B cell (primary cell): Measurements from ENCODE around the gene ENTHD1. TPM values are rescaled to one million over a fixed set of nuclear protein-coding genes. Genes with fewer than 3 reads are reported as not detected.

ENCODE experiments used
- ATAC-seq: fragments of 200-7000 bp; cut with Tn5 transposase; one replicate; pipeline ENCODE4 v1.10.0; 2021; ENCODE audit warnings: low read depth, mild to moderate bottlenecking, moderate number of reproducible peaks, moderate library complexity
- CTCF ChIA-PET: fragments of 350-600 bp; sonication (Branson Sonifier 250); formaldehyde crosslinking; loops from one replicate; lab custom pipeline; 2021; ENCODE audit warnings: antibody characterized with exemption, inconsistent platforms; lab: Charles Lee
- POLR2A ChIA-PET: fragments of 350-600 bp; sonication (Branson Sonifier 250); formaldehyde crosslinking; loops from one replicate; lab custom pipeline; 2021; ENCODE audit warnings: antibody characterized with exemption; lab: Charles Lee
- DNase-seq: peaks from one replicate; pipeline ENCODE4 v3.0.0; 2013
- H2AFZ ChIP-seq: 2 replicates; pipeline ENCODE4 v1.6.1; 2012; ENCODE audit warnings: mild to moderate bottlenecking, low read depth, low read length; ENCODE audit not compliant: insufficient read depth, poor library complexity, severe bottlenecking
- H3K27ac ChIP-seq, 2 donors: 1 replicate in 1 of 2; 2 replicates in 1 of 2; pipeline ENCODE4 v1.5.1; 2012 to 2013; ENCODE audit warnings: low read length in 2 of 2, mild to moderate bottlenecking in 2 of 2, moderate library complexity in 1 of 2
- H3K27me3 ChIP-seq, 4 experiments: fragments of 200-600 bp in 1 of 4; sonication (generic) in 1 of 4; replicated peaks in 1 of 4; 1 replicate in 2 of 4; 2 replicates in 2 of 4; pipeline versions ENCODE4 v1.6.1 to v1.7.0; 2013 to 2016; ENCODE audit warnings: low read length in 3 of 4, mild to moderate bottlenecking in 2 of 4, mixed read lengths in 1 of 4, moderate library complexity in 1 of 4; ENCODE audit not compliant: insufficient read depth in 4 of 4, control insufficient read depth in 3 of 4; ENCODE audit errors: control extremely low read depth in 1 of 4
- H3K36me3 ChIP-seq, 2 experiments: replicated peaks in 1 of 2; 1 replicate in 1 of 2; 2 replicates in 1 of 2; pipeline versions ENCODE4 v1.6.1 to v1.7.1; 2013; ENCODE audit warnings: low read length in 1 of 2; ENCODE audit not compliant: insufficient read depth in 2 of 2, control insufficient read depth in 1 of 2; ENCODE audit errors: control extremely low read depth in 1 of 2, extremely low read depth in 1 of 2
- H3K4me1 ChIP-seq, 2 donors: fragments of 200-600 bp in 1 of 2; sonication (generic) in 1 of 2; 1 replicate in 1 of 2; 2 replicates in 1 of 2; pipeline versions ENCODE4 v1.5.1 to v1.6.1; 2013 to 2017; ENCODE audit warnings: low read length in 2 of 2; ENCODE audit not compliant: control insufficient read depth in 2 of 2, insufficient read depth in 2 of 2
- H3K4me2 ChIP-seq: replicated peaks from 2 replicates; pipeline ENCODE3; 2012; ENCODE audit warnings: mild to moderate bottlenecking, low read depth, low read length; ENCODE audit not compliant: poor library complexity, severe bottlenecking
- H3K4me3 ChIP-seq, 5 experiments: fragments of 200-600 bp in 1 of 5; sonication (generic) in 1 of 5; 1 replicate in 3 of 5; 2 replicates in 2 of 5; pipeline versions ENCODE4 v1.5.1 to v1.7.0; 2011 to 2016; ENCODE audit warnings: low read length in 4 of 5, mild to moderate bottlenecking in 4 of 5, low read depth in 2 of 5, control low read depth in 1 of 5, moderate library complexity in 1 of 5; ENCODE audit not compliant: insufficient read depth in 1 of 5; ENCODE audit errors: control extremely low read depth in 1 of 5, extremely low read depth in 1 of 5
- H3K79me2 ChIP-seq: fragments of 200-600 bp; sonication (generic); one replicate; pipeline ENCODE4 v1.6.0; 2016; ENCODE audit warnings: low read length; ENCODE audit not compliant: control insufficient read depth, insufficient read depth
- H3K9ac ChIP-seq: fragments of 200-600 bp; sonication (generic); 2 replicates; pipeline ENCODE4 v1.6.1; 2017; ENCODE audit warnings: mild to moderate bottlenecking, low read length, moderate library complexity
- H3K9me3 ChIP-seq, 3 donors: one replicate each; pipeline versions ENCODE4 v1.6.1 to v1.7.1; 2013; ENCODE audit warnings: low read length in 2 of 3; ENCODE audit not compliant: control insufficient read depth in 2 of 3, insufficient read depth in 1 of 3; ENCODE audit errors: control extremely low read depth in 1 of 3
- H4K20me1 ChIP-seq: 2 replicates; pipeline ENCODE4 v1.6.0; 2012; ENCODE audit warnings: mild to moderate bottlenecking, low read length; ENCODE audit not compliant: insufficient read depth, control insufficient read depth, poor library complexity, severe bottlenecking
- H3K27ac Mint-ChIP-seq: one replicate; pipeline ENCODE4 v1.8.0; 2021; ENCODE audit warnings: mixed read lengths
- H3K27me3 Mint-ChIP-seq: one replicate; pipeline ENCODE4 v1.8.0; 2021; ENCODE audit warnings: mixed read lengths
- H3K4me1 Mint-ChIP-seq: one replicate; pipeline ENCODE4 v1.8.0; 2021; ENCODE audit warnings: mixed read lengths
- H3K4me3 Mint-ChIP-seq: one replicate; pipeline ENCODE4 v1.8.0; 2021; ENCODE audit warnings: mixed read lengths
- H3K9me3 Mint-ChIP-seq: one replicate; pipeline ENCODE4 v1.8.0; 2022; ENCODE audit warnings: mixed read lengths; ENCODE audit not compliant: insufficient read depth
- CTCF ChIP-seq: fragments of 200-600 bp; IDR thresholded peaks from one replicate; pipeline ENCODE4 v1.8.0; 2022; ENCODE audit warnings: antibody characterized with exemption, mild to moderate bottlenecking
- EZH2 ChIP-seq: IDR thresholded peaks from 2 replicates; pipeline ENCODE4 v1.6.1; 2012; ENCODE audit warnings: borderline replicate concordance, low read depth, mild to moderate bottlenecking, moderate library complexity, low read length; ENCODE audit not compliant: insufficient read depth, poor library complexity, severe bottlenecking
- WGBS: methylation state at CpG from one replicate; pipeline ENCODE4 v1.1.5; 2013; ENCODE audit warnings: missing lambda C conversion rate; ENCODE audit not compliant: insufficient coverage; 5-methylcytosine and 5-hydroxymethylcytosine counted together
- intact Hi-C: fragments of 100-400 bp; cut with micrococcal nuclease; formaldehyde crosslinking; loops from one replicate; pipeline ENCODE4 v1.10.0; 2022
- polyA plus RNA-seq: library from polyadenylated mRNA; depleted of rRNA; stranded (reverse); fragments of >200 nt; gene quantifications from 2 replicates; pipeline ENCODE4 v1.2.3, GENCODE V29; 2012
- total RNA-seq, 2 donors: library from RNA; stranded (reverse); fragments of 120-200 nt in 1 of 2; gene quantifications; 1 replicate in 1 of 2; 2 replicates in 1 of 2; pipeline versions ENCODE4 v1.2.3 to v1.2.4, GENCODE V29; 2013 to 2022

The ENTHD1 gene
- total and polyA plus RNA-seq, 2 donors (not counting 1 experiment from before 2014, with no cell fraction given): not detected

GRCh38 chr22:39800790-39801520 lies 92.6 kb downstream of the ENTHD1 start:
- H3K9ac ChIP-seq: no peak overlapping the region
- no peak for TF ChIP-seq CTCF
- no peak for TF ChIP-seq EZH2
- CTCF ChIA-PET: interaction anchor here (1.0 kb wide), 1 partner anchor 21 kb away, joined by 4 read pairs; no protein-coding TSS in a partner anchor
- Mint-ChIP-seq H3K27ac (no peak overlapping the region), H3K27me3 (peaks cover 32% of the 10 kb centered on the region), H3K9me3 (peaks cover 15% of the 10 kb centered on the region), H3K4me1 (peaks cover 8% of the 10 kb centered on the region), H3K4me3 (no peak overlapping the region)
- peaks cover 4 to 7% of the 10 kb centered on the region in 2 donors for H3K4me1 ChIP-seq
- H2AFZ ChIP-seq: no peak overlapping the region
- H3K9me3 ChIP-seq: peaks cover 11 to 28% (median 25%) of the 10 kb centered on the region in 3 donors
- H3K27ac ChIP-seq: no peak overlapping the region
- POLR2A ChIA-PET: no interaction called here
- no peak for ATAC-seq
- no peaks in the 10 kb centered on the region for H4K20me1 ChIP-seq
- WGBS: no CpG with 5 or more reads among the region's 2 CpGs
- H3K79me2 ChIP-seq: no peaks in the 10 kb centered on the region
- no peaks in the 10 kb centered on the region for H3K36me3 ChIP-seq
- DNase-seq: no peak
- H3K4me3 ChIP-seq: no peak overlapping the region
- peaks cover 0 to 7% (median 0%) of the 10 kb centered on the region in 4 experiments for H3K27me3 ChIP-seq
- intact Hi-C loops: no loop called here
- H3K4me2 ChIP-seq: no peak overlapping the region

GRCh38 chr22:39797528-39798147 lies 95.9 kb downstream of the ENTHD1 start:
- Histone ChIP-seq H3K36me3 (no peaks in the 10 kb centered on the region), H3K27me3 (peaks cover 0 to 7% (median 0%) of the 10 kb centered on the region in 4 experiments), H3K4me3 (no peak overlapping the region), H3K9ac (no peak overlapping the region), H3K79me2 (no peaks in the 10 kb centered on the region), H3K9me3 (peaks cover 11 to 28% (median 25%) of the 10 kb centered on the region in 3 donors), H4K20me1 (no peaks in the 10 kb centered on the region), H3K27ac (no peak overlapping the region), H2AFZ (no peak overlapping the region), H3K4me2 (no peak overlapping the region), H3K4me1 (no peaks in the 10 kb centered on the region)
- Mint-ChIP-seq H3K27ac (no peak overlapping the region), H3K9me3 (peaks cover 14% of the 10 kb centered on the region), H3K27me3 (peaks cover 11% of the 10 kb centered on the region), H3K4me3 (no peak overlapping the region), H3K4me1 (no peaks in the 10 kb centered on the region)
- intact Hi-C loops: no loop called here
- TF ChIP-seq CTCF (no peak), EZH2 (no peak)
- POLR2A ChIA-PET: no interaction called here
- ATAC-seq (no peak), DNase-seq (no peak)
- CTCF ChIA-PET: interaction anchor here (0.6 kb wide), 1 partner anchor 1207 kb away, joined by 3 read pairs; no protein-coding TSS in a partner anchor
